GM18519 (cell line): ENCODE measurements around the gene SS18L1.

ENCODE experiments used
- ATAC-seq: cut with Tn5 transposase; IDR thresholded peaks from one replicate; pipeline ENCODE4 v1.9.1; 2021; ENCODE audit warnings: mild to moderate bottlenecking, moderate library complexity; ENCODE audit not compliant: unreplicated experiment, low FRiP score

SS18L1 gene

DNA sequence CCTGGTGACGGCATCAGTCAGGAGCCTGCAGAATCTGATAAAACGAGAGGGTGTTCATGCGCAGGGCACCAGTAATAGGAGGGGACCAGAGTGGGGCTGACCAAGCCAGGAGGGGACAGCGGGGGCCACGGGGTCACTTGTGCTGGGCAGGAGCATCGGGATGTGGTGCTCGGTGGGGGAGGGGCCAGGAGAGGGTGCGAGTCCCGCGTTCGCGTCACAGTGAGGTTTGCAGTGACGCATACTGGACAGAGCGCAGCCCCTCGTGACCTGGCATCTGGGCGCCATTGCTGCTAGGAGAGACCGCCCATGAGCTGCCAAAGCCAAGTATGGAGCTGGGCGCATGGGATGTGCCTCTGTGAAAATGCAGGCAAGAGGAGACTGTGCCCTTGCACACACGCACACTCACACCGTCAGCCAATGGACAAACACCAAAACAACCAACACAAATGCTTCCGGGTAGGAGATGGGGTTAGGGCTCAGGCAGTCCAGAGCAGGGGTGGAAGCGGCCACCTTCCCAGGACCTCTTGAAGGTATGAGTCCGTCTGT is 25.4 kb downstream of the SS18L1 start:
- ATAC-seq = no peak

DNA sequence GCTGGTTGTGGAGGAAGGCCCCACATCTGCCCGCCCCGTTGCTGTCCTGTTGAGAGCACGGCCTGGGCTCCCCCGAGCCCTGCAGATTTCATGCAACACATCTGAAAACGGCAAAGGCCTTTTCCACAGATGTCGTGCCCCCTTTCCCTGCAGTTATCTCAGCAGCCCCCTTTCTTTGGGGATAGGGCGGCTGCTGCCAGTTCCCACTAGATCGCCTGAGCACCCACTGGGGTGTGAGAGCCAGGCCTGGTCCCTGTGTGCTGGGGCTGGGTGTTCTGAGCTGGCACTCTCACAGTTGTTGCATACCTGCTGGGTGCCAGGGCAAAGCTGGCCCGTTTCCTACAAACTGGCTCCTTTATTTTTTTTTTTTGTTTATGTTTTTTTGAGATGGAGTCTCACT is 27.0 kb downstream of the SS18L1 start:
- ATAC-seq = no peak

DNA sequence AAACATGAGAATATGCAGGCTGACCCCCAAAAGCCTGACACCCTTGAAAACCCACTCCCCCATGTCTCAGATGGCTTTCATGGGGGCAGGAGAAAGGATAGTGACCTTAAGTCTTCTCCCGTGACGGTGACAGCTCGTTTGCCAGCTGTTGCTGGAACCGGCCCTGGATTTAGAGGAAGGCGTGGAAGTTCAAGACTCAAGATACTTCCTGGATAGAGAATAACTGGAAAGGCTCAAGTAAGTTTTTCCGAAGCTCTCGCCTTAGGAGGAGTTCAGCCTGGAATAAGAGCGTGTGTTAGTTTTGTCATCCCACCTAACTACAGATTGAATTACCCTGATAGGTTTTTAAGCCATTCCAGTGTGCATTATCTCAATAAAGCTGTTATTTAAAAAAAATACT is 27.7 kb downstream of the SS18L1 start:
- ATAC-seq = no peak

DNA sequence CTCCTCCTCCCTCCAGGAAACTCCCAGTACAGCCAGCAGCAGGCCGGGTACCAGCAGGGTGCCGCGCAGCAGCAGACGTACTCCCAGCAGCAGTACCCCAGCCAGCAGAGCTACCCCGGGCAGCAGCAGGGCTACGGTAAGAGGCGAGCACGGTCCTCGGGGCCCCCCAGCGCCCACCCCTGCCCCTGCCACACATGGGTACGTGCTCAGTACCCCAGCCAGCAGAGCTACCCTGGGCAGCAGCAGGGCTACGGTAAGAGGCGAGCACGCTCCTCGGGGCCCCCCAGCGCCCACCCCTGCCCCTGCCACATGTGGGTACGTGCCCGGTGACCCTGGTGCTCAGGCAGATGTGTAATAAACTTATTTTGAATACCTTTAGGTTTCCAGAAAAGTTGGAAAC is 29.1 kb downstream of the SS18L1 start:
- ATAC-seq = no peak

DNA sequence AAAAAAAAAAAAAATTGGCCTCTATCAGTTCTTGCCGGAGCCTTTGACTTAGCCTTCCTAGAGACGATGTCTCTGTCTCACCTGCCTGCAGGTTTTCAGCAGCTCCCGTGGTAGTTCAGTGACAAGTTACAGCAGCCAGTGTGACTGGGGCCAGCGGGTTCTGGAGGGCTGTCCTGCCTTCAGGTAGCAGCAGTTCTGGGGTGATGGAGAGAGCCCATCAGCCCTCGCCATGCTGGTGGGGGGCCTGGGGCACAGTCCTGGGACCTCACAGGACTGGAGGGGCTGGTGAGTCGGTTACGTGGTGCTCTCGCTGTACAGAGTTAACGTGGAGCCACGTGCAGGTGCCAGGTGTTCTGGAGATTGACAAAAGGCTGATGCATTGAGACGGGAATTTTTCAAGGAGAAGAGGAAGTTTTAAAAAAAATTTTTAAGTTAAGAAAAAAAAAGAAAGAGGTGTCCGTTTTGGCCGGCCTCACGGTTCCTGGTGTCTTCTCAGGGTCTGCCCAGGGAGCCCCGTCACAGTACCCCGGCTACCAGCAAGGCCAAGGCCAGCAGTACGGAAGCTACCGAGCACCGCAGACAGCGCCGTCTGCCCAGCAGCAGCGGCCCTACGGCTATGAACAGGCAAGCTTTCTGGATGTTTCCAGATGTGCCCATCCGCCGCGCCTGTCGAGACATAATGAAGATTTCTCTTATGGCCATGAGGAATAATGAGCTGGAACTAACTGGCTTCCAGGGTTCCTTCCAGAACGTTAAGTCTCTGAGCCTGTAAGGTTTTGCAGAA is 30.6 kb downstream of the SS18L1 start:
- no peak for ATAC-seq

DNA sequence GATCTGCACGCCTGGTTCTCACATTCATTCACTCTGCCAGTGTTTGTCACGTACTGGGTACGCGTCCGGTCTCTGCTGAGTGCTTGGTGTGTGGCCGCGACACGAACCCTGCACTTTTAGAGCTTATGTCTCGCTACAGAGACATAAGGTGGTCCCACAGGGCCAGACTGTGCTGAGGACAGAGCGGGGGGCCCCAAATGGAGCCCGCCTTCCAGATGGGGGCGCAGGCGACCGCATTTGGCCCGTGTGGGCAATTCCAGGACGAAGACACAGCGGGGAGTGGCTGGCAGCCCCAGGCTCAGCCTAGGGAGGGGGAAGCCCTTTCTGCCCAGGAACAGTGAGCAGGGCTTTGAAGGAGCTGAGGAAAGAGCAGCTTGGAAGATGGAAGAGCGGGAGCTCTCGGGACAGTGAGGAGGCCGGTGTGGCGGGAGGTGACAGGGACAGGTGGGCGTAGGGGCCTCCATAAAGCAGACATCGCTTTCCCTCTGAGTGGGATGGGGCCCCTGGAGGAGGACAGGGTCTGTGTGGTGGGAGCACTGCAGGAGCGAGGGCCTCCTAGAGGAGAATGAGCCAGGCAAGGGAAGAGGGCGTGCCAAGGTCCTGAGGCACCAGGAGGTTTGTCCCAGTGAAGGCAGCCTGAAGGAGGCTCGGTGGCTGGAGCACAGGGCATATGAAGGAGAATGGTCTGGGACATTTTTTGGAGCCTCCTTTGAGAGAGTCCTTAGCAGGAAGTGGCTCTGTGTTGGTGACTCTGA is 31.5 kb downstream of the SS18L1 start:
- ATAC-seq = no peak

DNA sequence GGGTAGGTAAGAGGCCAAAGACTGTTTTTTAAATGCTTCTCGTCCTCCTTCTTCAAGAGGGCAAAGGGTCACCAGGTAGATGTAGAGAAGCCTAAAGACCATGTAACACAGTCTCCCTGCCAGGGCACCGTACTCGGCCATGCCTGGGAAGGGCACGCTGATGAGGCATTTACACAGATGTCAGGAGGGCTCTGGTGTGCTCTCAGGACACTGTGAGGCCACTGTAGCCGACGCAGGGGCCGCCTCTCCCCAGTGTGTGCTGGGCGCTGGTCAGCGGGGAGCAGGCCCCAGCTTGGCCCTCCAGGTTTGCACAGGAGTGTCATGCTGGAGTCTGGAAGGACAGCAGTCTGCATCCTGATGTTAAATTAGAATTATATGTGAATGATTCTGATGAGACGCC is 32.1 kb downstream of the SS18L1 start:
- no peak for ATAC-seq

DNA sequence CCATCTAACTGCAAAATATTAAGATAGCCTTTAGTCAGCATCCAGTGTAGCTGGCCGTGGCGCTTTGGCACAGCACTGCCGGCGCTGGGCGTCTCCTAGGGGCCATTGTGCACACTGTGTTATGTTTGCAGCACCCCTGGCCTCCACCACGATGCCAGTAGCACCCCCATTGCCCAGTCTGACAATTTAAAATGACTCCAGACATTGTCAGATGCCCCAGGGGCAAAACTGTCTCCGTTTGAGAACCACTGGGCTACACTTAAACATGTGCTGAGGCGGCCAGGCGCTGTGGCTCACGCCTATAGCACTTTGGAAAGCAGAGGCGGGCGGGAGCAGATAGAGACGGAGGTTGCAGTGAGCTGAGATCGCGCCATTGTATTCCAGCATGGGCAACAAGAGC is 33.3 kb downstream of the SS18L1 start:
- ATAC-seq = no peak

DNA sequence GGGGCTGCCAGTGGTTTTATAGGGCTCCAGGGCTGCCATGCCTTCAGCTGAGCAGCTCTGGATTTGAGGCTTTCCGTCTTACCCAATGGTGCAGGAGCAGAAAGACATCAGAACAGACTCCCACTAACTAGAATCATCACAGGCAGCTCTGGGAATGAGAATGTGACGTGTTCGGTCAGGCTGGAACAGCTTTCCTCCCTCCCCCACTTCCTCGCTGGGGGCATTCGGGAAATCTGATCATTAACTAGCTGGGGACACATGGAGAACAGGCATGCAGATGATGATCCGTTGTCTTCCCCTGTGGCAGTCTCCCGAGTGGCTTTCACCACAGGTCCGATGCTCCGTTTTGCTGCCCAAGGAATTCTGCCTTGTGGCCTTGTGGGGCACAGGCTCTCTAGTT is 33.7 kb downstream of the SS18L1 start:
- ATAC-seq = no peak

DNA sequence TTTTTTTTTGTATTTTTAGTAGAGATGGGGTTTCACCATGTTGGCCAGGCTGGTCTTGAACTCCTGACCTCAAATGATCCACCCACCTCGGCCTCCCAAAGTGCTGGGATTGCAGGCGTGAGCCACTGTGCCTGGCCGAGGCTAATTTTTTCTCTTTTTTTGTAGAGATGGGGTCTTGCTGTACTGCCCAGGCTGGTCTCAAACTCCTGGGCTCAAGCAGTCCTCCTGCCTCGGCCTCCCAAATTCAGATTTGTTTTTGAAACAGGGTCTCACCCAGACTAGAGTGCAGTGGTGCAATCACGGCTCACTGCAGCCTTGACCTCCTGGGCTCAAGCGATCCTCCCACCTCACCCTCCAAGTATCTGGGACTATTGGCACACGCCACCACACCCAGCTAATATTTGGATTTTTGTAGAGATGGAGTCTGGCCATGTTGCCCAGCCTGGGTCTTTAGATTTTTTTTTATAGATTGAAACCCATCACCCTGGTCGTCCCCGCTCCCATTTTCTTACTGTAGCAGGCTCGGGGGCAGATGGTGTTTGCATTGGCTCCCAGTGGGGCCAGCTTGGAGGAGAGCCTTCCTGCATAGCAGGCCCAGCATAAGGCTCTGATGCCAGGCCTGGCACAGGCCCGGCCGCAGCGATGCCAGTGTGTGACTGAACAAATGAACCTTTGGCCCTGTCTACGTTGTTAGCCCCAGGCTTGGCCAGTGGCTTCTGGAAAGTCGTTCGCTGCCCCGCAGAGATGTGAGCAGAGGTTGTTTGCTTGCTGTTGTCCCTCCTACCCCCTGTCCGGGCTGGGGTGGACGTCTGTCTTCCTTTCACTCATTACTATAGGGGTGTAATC is 35.0 kb downstream of the SS18L1 start:
- ATAC-seq = no peak

DNA sequence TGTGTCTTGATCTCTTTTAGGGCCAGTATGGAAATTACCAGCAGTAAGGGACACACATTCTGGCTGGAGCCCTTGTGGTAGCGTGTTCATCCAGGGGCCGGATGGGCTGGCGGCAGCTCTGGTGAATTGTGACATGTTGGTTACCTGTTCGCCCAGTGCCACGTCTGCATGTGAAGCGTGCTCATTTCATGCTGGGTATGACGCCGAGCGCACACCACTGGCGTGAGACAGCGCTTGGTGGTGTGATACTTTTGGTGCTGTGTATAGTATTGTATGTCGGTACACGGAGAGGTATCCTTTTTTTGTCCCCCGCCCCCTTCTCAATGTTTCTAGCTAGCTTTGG is 35.6 kb downstream of the SS18L1 start:
- no peak for ATAC-seq

DNA sequence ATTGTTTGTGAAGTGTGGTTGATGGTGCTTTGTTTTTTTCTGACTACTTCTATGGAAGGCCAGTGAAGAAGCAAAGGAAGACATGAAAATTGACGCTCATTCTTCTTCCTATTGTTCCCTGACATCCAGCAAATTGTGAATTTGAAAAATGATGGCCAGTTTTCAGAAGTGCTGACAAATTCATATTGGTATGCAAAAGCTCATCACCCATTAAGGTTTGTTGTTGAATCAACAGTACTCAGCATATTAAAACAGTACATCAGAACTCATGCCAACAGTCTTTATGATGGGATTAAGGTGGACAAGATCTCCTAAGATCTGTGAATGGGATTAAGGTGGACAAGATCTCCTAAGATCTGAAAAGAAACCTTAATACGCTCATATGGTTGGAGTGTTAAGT is 38.2 kb downstream of the SS18L1 start:
- ATAC-seq = no peak

DNA sequence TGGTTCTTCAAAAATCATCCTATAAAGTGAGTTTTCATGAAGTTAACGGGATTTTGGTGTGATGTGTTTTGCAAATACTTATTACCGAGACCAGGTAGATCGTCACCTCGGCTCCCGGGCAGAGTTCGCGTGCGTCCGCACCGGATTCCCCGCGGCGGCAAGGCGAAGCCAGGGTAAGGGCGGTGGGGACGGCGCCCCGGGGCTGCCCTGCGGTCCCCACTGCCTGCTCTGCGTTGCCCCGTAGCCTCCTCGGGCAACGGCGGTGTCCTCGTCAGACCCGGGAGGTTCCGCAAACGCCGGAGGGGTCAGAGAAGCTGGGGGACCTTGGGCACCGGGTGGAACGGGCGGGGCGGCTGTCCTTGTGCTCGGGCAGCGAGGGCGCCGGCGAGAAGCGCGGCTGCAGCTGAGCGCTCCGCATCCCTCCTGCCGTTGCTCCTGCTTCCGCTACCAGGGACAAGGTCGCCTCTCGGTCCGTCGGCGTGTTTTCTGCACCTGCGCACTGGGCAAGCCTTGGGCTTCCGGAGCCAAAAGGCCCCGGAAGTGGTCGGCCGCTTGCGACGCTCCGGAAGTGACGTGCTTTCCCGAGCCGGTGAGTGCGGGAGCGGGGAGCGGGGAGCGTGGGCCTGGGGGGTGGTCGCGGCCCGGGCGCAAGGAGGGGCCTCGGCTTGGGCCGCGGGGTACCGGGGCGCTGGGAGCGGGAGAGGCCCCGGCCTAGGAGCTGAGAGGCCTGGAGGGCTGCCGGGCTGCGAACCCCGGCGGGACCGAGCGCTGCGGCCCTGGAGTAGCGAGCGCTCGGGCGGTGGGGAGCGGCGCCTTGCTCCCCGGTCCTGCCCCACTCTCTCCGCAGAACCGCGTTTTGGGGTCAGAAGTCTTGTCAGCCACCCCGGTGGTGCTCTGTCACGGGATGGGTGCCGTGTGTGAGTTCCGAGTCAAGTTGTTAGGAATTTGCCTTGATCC is 39.2 kb downstream of the SS18L1 start, which contains the start of gene MTG2:
Gene MTG2 (plus strand): TSS at position 560 of the 957 bp plus-strand sequence. CDS start 10,393 bp downstream, outside the sequence.
- ATAC-seq = peak; percentile 74

DNA sequence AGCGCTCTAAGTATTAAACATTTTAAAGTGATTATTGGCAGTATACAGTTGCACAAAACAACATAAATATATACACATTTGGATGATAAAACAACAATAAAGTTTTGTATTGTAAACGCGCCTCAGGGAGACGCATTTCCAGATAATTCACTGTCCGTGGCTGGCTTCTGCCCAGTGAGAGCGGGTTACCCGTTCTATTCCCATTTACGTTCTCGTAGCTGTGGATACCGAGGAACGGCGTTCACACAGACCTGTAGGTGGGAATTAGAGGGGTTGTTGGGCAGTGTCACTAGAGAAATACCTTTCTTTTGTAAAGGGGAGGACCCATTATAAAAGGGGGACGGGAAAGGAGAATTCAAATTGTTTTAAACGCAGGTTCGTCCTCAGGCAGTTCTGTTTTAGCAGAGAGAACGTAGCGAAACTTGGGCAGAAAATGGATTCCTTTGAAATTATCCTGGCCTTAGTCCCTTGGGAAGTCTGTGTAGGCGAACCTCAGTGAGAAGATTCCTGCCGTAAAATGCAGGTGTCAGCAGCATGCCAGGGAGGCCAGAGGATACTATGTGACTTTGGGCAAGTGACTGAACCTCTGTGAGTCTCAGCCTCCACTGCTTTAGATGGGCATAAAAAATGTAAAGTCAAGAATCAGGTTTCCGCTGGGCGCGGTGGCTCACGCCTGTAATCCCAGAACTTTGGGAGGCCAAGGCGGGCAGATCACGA is 40.0 kb downstream of the SS18L1 start:
- ATAC-seq = no peak

DNA sequence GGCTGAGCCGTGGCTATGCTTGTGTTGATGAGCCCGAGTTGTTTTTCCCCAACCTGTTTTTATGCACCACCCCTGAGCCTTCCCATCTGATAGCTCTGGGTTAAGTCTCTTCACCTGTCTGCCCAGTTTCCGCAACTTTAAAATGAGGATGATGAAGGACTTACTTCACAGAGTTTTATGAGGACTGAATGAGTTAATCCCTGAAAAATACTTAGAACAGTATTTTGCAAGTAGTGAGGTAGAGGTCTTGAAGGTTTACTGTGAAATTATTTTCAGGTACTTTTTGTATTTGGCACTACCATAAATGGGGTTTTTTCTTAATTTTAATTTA is 42.5 kb downstream of the SS18L1 start:
- no peak for ATAC-seq

DNA sequence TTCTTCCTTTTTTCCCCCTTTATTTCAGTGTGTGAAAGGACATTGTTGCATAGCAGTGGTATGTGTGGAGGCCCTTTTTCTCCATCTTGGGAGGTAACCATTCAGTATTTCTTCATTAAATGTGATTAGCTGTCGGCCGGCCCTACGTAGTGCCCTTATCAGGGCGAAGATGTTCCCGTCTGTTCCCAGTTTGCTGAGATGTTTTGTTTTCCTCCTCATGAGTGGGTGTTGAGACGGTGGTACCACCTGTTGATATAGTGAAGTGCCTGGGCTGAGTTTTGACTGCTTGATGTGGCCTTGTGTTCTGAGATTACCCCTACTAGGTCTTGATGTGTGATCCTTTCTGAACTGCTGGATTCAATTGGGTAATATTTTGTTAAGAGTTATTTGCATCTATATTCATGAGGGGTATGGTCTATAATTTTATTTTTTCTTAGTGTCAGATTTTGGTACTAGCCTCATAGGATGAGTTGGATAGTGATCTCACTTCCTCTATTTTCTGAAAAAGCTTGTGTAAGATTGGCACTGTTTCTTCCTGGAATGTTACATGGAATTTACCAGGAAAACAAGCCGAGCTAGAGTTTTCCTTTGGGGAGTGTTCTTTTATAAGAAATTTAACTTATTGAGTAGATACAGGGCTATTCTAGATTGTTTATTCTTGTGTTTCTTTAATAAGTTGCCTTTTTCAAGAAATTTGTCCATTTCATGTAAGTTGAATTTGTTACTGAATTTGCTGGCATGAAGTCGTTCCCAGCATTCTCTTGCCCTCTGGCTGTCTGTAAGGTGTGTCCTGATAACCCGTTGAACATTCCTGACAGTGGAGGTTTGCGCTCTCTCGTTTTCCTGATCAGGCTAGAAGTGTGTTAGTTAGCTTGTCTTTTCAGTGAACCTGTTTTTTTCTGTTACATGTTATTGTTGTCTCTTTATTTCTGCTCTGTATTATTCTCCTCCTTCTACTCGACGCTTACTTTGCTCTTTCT is 43.6 kb downstream of the SS18L1 start:
- ATAC-seq = no peak

DNA sequence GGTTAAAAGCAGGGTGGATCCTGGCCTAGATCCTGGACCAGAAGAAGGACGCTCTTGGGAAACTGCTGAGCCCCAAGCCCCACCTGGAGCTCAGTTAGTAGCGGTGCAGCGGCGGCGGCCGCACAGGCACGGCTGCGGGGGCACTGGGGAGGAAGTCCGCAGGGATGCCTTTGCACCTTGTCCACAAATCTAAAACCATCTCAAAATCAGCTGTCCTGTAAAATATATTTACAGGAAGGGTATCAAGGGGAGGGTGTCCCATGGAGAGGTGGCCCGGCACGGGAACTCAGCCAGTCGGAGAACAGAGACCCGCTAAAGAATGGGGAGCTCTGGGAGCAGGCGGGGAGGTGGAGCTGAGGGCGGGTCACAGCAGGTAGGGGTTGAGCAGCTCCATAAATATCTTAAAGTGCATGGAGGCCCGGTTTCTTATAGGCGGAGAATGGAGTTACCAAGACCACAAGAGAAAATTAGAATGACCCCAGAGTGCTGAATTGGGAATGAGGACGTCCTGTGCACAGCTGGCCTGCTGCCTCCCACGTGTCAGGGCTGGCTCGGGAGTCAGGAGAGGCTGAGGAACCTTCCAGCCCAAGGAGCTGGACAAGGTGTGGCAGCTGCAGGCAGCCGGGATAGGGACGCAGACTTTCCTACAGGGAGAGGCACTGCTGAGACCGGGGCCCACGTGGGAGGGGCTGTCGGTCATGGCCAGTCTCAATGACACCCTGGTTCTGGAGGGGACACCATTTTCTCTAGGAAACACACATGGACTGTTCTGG is 47.3 kb downstream of the SS18L1 start:
- no peak for ATAC-seq
